Left lung (tissue), 10 donors: ENCODE data around the gene SP6. TPM values are rescaled to one million over a fixed set of nuclear protein-coding genes. Genes with fewer than 3 reads are reported as not detected.

Experiments
- ATAC-seq: fragments of 200-7000 bp; cut with Tn5 transposase; one replicate; pipeline ENCODE4 v1.9.1; 2020; ENCODE audit warnings: moderate library complexity
- DNase-seq, 4 donors: peaks; one replicate each; pipeline ENCODE4 v3.0.0-alpha.2; 2013 to 2020
- H3K27ac ChIP-seq, 2 donors: fragments of 200-600 bp; sonication (generic) in 1 of 2; one replicate each; pipeline versions ENCODE4 v1.5.0 to v1.8.0; 2020 to 2021
- H3K27me3 ChIP-seq, 2 donors: fragments of 200-600 bp; sonication (generic) in 1 of 2; one replicate each; pipeline versions ENCODE4 v1.5.0 to v1.8.0; 2020 to 2021
- H3K36me3 ChIP-seq, 2 donors: fragments of 200-600 bp; sonication (generic) in 1 of 2; one replicate each; pipeline versions ENCODE4 v1.5.0 to v1.8.0; 2020 to 2021
- H3K4me1 ChIP-seq, 2 donors: fragments of 200-600 bp; one replicate each; pipeline ENCODE4 v1.8.0; 2021
- H3K4me3 ChIP-seq, 2 donors: fragments of 200-600 bp; sonication (generic) in 1 of 2; one replicate each; pipeline versions ENCODE4 v1.5.0 to v1.8.0; 2020 to 2021; ENCODE audit warnings: mild to moderate bottlenecking in 1 of 2
- H3K9me3 ChIP-seq, 2 donors: fragments of 200-600 bp; sonication (generic) in 1 of 2; one replicate each; pipeline versions ENCODE4 v1.5.0 to v1.8.0; 2020 to 2021
- CTCF ChIP-seq, 2 donors: fragments of 200-600 bp; sonication (generic) in 1 of 2; IDR thresholded peaks; one replicate each; pipeline versions ENCODE4 v1.5.0 to v1.8.0; 2021; ENCODE audit warnings: antibody characterized with exemption in 2 of 2
- intact Hi-C, 2 donors: fragments of 100-400 bp; cut with DNase I; formaldehyde crosslinking; loops; one replicate each; pipeline versions ENCODE4 v1.11.2 to v1.14.2; 2022
- polyA plus RNA-seq, 6 donors: library from polyadenylated mRNA; unstranded; fragments of 120-200 nt; gene quantifications; one replicate each; pipeline ENCODE4 v1.2.1, GENCODE V29; 2013; ENCODE audit not compliant: insufficient read length in 6 of 6
- total RNA-seq, 2 donors: library from RNA; stranded (reverse); fragmentation: NEBNext Ultra II Directional; extraction: Animal tissue kit (Norgen Biotek cat#: 25700); gene quantifications; one replicate each; pipeline ENCODE4 v1.2.1, GENCODE V29; 2021
- donor health status: DM: no; HTN: yes; CAD: no.
- donor health status: DM: no; HTN: no; CAD: no.

The SP6 gene
- total and polyA plus RNA-seq, 8 donors = 0.79 to 6.7 (median 4.5) TPM

GRCh38 chr17:47860386-47860785 lies 9.4 kb upstream of the SP6 start:
- no peak overlapping the region for H3K27ac ChIP-seq
- no peaks in the 10 kb centered on the region for H3K36me3 ChIP-seq
- peaks cover 2 to 27% of the 10 kb centered on the region in 2 donors for H3K27me3 ChIP-seq
- H3K9me3 ChIP-seq = no peaks in the 10 kb centered on the region
- TF ChIP-seq CTCF (IDR thresholded peaks at IDR 0.05) = no peak
- no peak overlapping the region for H3K4me3 ChIP-seq
- intact Hi-C loops = no loop called here
- peaks cover 0 to 6% of the 10 kb centered on the region in 2 donors for H3K4me1 ChIP-seq
- ATAC-seq (no peak), DNase-seq (no peak)

GRCh38 chr17:47857551-47858455 lies 6.8 kb upstream of the SP6 start:
- no peak for TF ChIP-seq CTCF (IDR thresholded peaks at IDR 0.05)
- no peak overlapping the region for H3K4me3 ChIP-seq
- DNase-seq (no peak), ATAC-seq (no peak)
- H3K27me3 ChIP-seq = peaks cover 15 to 53% of the 10 kb centered on the region in 2 donors
- peaks cover 0 to 5% of the 10 kb centered on the region in 2 donors for H3K4me1 ChIP-seq
- no peaks in the 10 kb centered on the region for H3K36me3 ChIP-seq
- H3K27ac ChIP-seq = no peak overlapping the region
- H3K9me3 ChIP-seq = no peaks in the 10 kb centered on the region
- intact Hi-C loops = no loop called here

- ATAC-seq (no peak), DNase-seq (no peak)
- TF ChIP-seq CTCF (IDR thresholded peaks at IDR 0.05) = no peak
- H3K4me3 ChIP-seq = no peak overlapping the region
- no peaks in the 10 kb centered on the region for H3K36me3 ChIP-seq
- H3K4me1 ChIP-seq = no peaks in the 10 kb centered on the region
- peak overlapping the region in 1 of 2 donors; percentile 33 for H3K27ac ChIP-seq
- no peaks in the 10 kb centered on the region for H3K9me3 ChIP-seq
- peaks cover 24 to 63% of the 10 kb centered on the region in 2 donors for H3K27me3 ChIP-seq
- intact Hi-C loops = no loop called here
Measured at GRCh38 chr17:47856830-47857229, 5.9 kb upstream of the SP6 start.

- Histone ChIP-seq H3K4me3 (no peak overlapping the region), H3K27ac (peak overlapping the region; percentile 33 to 59), H3K36me3 (no peaks in the 10 kb centered on the region), H3K9me3 (no peaks in the 10 kb centered on the region), H3K27me3 (peaks cover 26 to 74% of the 10 kb centered on the region in 2 donors), H3K4me1 (peaks cover 0 to 7% of the 10 kb centered on the region in 2 donors)
- DNase-seq (no peak), ATAC-seq (no peak)
- intact Hi-C loops = no loop called here
- TF ChIP-seq CTCF (IDR thresholded peaks at IDR 0.05) = no peak
Measured at GRCh38 chr17:47855737-47856136, 4.8 kb upstream of the SP6 start.

- Histone ChIP-seq H3K9me3 (no peaks in the 10 kb centered on the region), H3K36me3 (no peaks in the 10 kb centered on the region), H3K27ac (no peak overlapping the region), H3K4me3 (no peak overlapping the region), H3K27me3 (peaks cover 28 to 95% of the 10 kb centered on the region in 2 donors), H3K4me1 (peaks cover 0 to 13% of the 10 kb centered on the region in 2 donors)
- no peak for DNase-seq
- ATAC-seq = no peak
- intact Hi-C loops = no loop called here
- TF ChIP-seq CTCF (IDR thresholded peaks at IDR 0.05) = no peak
Measured at GRCh38 chr17:47853616-47854015, 2.7 kb upstream of the SP6 start.
